SK-N-SH (cell line): ENCODE measurements around the gene NYAP1. TPM values are rescaled to one million over a fixed set of nuclear protein-coding genes. Genes with fewer than 3 reads are reported as not detected.

ENCODE experiments used
- CTCF ChIA-PET: fragments of 300-600, 350-600 bp; formaldehyde crosslinking; extraction: SDS; loops from one replicate; lab custom pipeline; 2021; lab: Yijun Ruan, JAX
- POLR2A ChIA-PET: fragments of 350-600 bp; sonication (Branson Sonifier 250); formaldehyde crosslinking; extraction: SDS; loops from one replicate; lab custom pipeline; 2020; ENCODE audit warnings: antibody characterized with exemption, inconsistent platforms; lab: Yijun Ruan, JAX
- DNase-seq: peaks from one replicate; pipeline ENCODE4 v3.0.0; 2012
- H2AFZ ChIP-seq: fragments of 200-600 bp; sonication (generic); 2 replicates; pipeline ENCODE4 v1.8.1; 2016; ENCODE audit warnings: antibody characterized with exemption, mild to moderate bottlenecking, low read depth
- H3F3A ChIP-seq: fragments of 200-600 bp; sonication (generic); replicated peaks from 2 replicates; pipeline ENCODE3; 2016; ENCODE audit warnings: antibody characterized with exemption, mild to moderate bottlenecking; ENCODE audit not compliant: insufficient read depth
- H3K27ac ChIP-seq, 2 experiments: fragments of 200-500 bp in 1 of 2; fragments of 200-600 bp in 1 of 2; sonication (Bioruptor generic) in 1 of 2; sonication (generic), shearing (Covaris generic) in 1 of 2; 2 replicates each; pipeline versions ENCODE4 v1.5.1 to v1.6.1; 2014 to 2016; ENCODE audit warnings: low read depth in 2 of 2, inconsistent platforms in 1 of 2, low read length in 1 of 2, mild to moderate bottlenecking in 1 of 2, mixed read lengths in 1 of 2
- H3K27me3 ChIP-seq: fragments of 200-600 bp; sonication (generic), shearing (Covaris generic); 2 replicates; pipeline ENCODE4 v1.6.1; 2016; ENCODE audit warnings: mixed run types; ENCODE audit not compliant: insufficient read depth
- H3K36me3 ChIP-seq, 2 experiments: fragments of 200-500 bp in 1 of 2; fragments of 200-600 bp in 1 of 2; sonication (Bioruptor generic) in 1 of 2; sonication (generic) in 1 of 2; replicated peaks in 1 of 2; 2 replicates each; pipeline versions ENCODE3 to v1.5.1; 2014 to 2016; ENCODE audit warnings: low read length in 1 of 2, mild to moderate bottlenecking in 1 of 2; ENCODE audit not compliant: insufficient read depth in 2 of 2, control insufficient read depth in 1 of 2
- H3K4me1 ChIP-seq, 2 experiments: fragments of 200-500 bp in 1 of 2; fragments of 200-600 bp in 1 of 2; sonication (Bioruptor generic) in 1 of 2; sonication (generic), shearing (Covaris generic) in 1 of 2; 2 replicates each; pipeline versions ENCODE4 v1.5.1 to v1.6.1; 2014 to 2016; ENCODE audit warnings: low read depth in 1 of 2, low read length in 1 of 2, mixed run types in 1 of 2; ENCODE audit not compliant: insufficient read depth in 2 of 2, control insufficient read depth in 1 of 2
- H3K4me2 ChIP-seq: fragments of 200-600 bp; sonication (generic), shearing (Covaris generic); 2 replicates; pipeline ENCODE4 v1.6.1; 2017; ENCODE audit warnings: mixed run types
- H3K4me3 ChIP-seq, 2 experiments: fragments of 200-500 bp in 1 of 2; fragments of 200-600 bp in 1 of 2; sonication (Bioruptor generic) in 1 of 2; sonication (generic), shearing (Covaris generic) in 1 of 2; 2 replicates each; pipeline versions ENCODE4 v1.5.1 to v1.8.1; 2014 to 2016; ENCODE audit warnings: low read depth in 2 of 2, inconsistent platforms in 1 of 2, low read length in 1 of 2, mild to moderate bottlenecking in 1 of 2, mixed read lengths in 1 of 2, moderate library complexity in 1 of 2
- H3K79me2 ChIP-seq: fragments of 200-600 bp; sonication (generic); 2 replicates; pipeline ENCODE4 v1.8.1; 2017; ENCODE audit warnings: mild to moderate bottlenecking; ENCODE audit not compliant: insufficient read depth
- H3K9ac ChIP-seq: fragments of 200-600 bp; sonication (generic); 2 replicates; pipeline ENCODE4 v1.6.1; 2017; ENCODE audit warnings: mixed run types
- H3K9me2 ChIP-seq: fragments of 200-600 bp; sonication (generic); 2 replicates; pipeline ENCODE4 v1.6.1; 2017; ENCODE audit warnings: mixed run types
- H3K9me3 ChIP-seq: fragments of 200-600 bp; sonication (generic); 2 replicates; pipeline ENCODE4 v1.6.1; 2017; ENCODE audit warnings: mixed run types, mild to moderate bottlenecking, moderate library complexity
- H4K20me1 ChIP-seq: fragments of 200-600 bp; sonication (generic); 2 replicates; pipeline ENCODE4 v1.6.1; 2017; ENCODE audit warnings: mild to moderate bottlenecking, mixed run types; ENCODE audit not compliant: insufficient read depth
- ELF1 ChIP-seq: IDR thresholded peaks from 2 replicates; pipeline ENCODE4 v1.4.0; 2012
- EP300 ChIP-seq, 2 experiments: IDR thresholded peaks; 2 replicates each; pipeline versions ENCODE4 v1.4.0 to v1.6.1; 2012; ENCODE audit warnings: borderline replicate concordance in 1 of 2, low read depth in 1 of 2, low read length in 1 of 2
- FOSL2 ChIP-seq: IDR thresholded peaks from 2 replicates; pipeline ENCODE4 v1.4.0; 2012; ENCODE audit warnings: low read depth, mild to moderate bottlenecking, moderate library complexity, borderline replicate concordance
- FOXM1 ChIP-seq: IDR thresholded peaks from 2 replicates; pipeline ENCODE4 v1.4.0; 2012; ENCODE audit warnings: low read depth, mild to moderate bottlenecking
- GABPA ChIP-seq: IDR thresholded peaks from 2 replicates; pipeline ENCODE4 v1.4.0; 2012; ENCODE audit warnings: low read depth, mild to moderate bottlenecking
- GATA2 ChIP-seq: sonication (generic); formaldehyde crosslinking; IDR thresholded peaks from 2 replicates; pipeline ENCODE4 v1.5.0; 2020; ENCODE audit warnings: mild to moderate bottlenecking, missing genetic modification reagents
- JUND ChIP-seq: IDR thresholded peaks from 2 replicates; pipeline ENCODE4 v1.4.0; 2012
- MEF2A ChIP-seq: IDR thresholded peaks from 2 replicates; pipeline ENCODE4 v1.4.0; 2012; ENCODE audit warnings: low read depth, borderline replicate concordance
- MXI1 ChIP-seq: IDR thresholded peaks from 2 replicates; pipeline ENCODE4 v1.6.1; 2012; ENCODE audit warnings: mild to moderate bottlenecking, low read depth, low read length, improper control_type of control experiment
- NFIC ChIP-seq: IDR thresholded peaks from 2 replicates; pipeline ENCODE4 v1.4.0; 2012; ENCODE audit warnings: borderline replicate concordance
- NRF1 ChIP-seq: IDR thresholded peaks from 2 replicates; pipeline ENCODE4 v1.6.1; 2012; ENCODE audit warnings: low read depth, mild to moderate bottlenecking, low read length
- RCOR1 ChIP-seq: fragments of 150-350 bp; IDR thresholded peaks from 2 replicates; pipeline ENCODE4 v1.6.1; 2017; ENCODE audit warnings: antibody characterized with exemption, low read length
- RXRA ChIP-seq: IDR thresholded peaks from 2 replicates; pipeline ENCODE4 v1.4.0; 2012; ENCODE audit warnings: low read depth, mild to moderate bottlenecking, borderline replicate concordance
- SIN3A ChIP-seq: IDR thresholded peaks from 2 replicates; pipeline ENCODE4 v1.6.1; 2012; ENCODE audit warnings: low read depth, mild to moderate bottlenecking, low read length, moderate library complexity, borderline replicate concordance
- SMC3 ChIP-seq: IDR thresholded peaks from 2 replicates; pipeline ENCODE4 v1.6.1; 2012; ENCODE audit warnings: low read depth, low read length, improper control_type of control experiment
- TCF12 ChIP-seq: IDR thresholded peaks from 2 replicates; pipeline ENCODE4 v1.4.0; 2012
- USF2 ChIP-seq: fragments of 150-350 bp; IDR thresholded peaks from 2 replicates; pipeline ENCODE4 v1.6.1; 2017; ENCODE audit warnings: antibody characterized with exemption, low read length, low read depth, borderline replicate concordance
- WGBS: methylation state at CpG from one replicate; pipeline ENCODE4 v1.1.6; 2017; ENCODE audit warnings: low lambda C conversion rate; 5-methylcytosine and 5-hydroxymethylcytosine counted together
- polyA plus RNA-seq, 3 experiments: library from polyadenylated mRNA; depleted of rRNA; stranded (reverse); fragments of >200 nt; gene quantifications; 2 replicates each; pipeline ENCODE4 v1.2.3, GENCODE V29; 2012
- TF ChIP-seq, protein P1 (sequence below): fragments of 200-600 bp; sonication (generic); IDR thresholded peaks from 2 replicates; pipeline ENCODE4 v1.6.1; 2017; ENCODE audit warnings: antibody characterized with exemption, mild to moderate bottlenecking, moderate library complexity
- TF ChIP-seq, protein P2 (sequence below): IDR thresholded peaks from 2 replicates; pipeline ENCODE4 v1.6.1; 2012; ENCODE audit warnings: mild to moderate bottlenecking, low read depth, low read length, moderate library complexity
- TF ChIP-seq, protein P3 (sequence below): IDR thresholded peaks from 2 replicates; pipeline ENCODE4 v1.4.0; 2012; ENCODE audit warnings: low read depth, borderline replicate concordance

Gene NYAP1
- polyA plus RNA-seq, 1 of the 3 experiments (the other 2 are of a cell fraction), result 6.0 TPM

- H3K79me2 ChIP-seq, result no peaks in the 10 kb centered on the region
- POLR2A ChIA-PET, result interaction anchor here (1.0 kb wide), 1 partner anchor 25 kb away, joined by 3 read pairs; no protein-coding TSS in a partner anchor
- H3K4me3 ChIP-seq, result no peak within 1 kb of the TSS
- TF ChIP-seq MEF2A (no peak), SMC3 (no peak), MXI1 (no peak), ELF1 (no peak), FOSL2 (no peak), RXRA (no peak), EP300 (IDR thresholded peaks at IDR 0.05; ENCODE audit: borderline replicate concordance in 1 of 2, low read depth in 1 of 2, low read length in 1 of 2) (no peak), SIN3A (no peak), FOXM1 (no peak), NRF1 (no peak), GATA2 (no peak), JUND (no peak), RCOR1 (no peak), GABPA (no peak), NFIC (no peak), TCF12 (no peak), USF2 (no peak)
- TF ChIP-seq, protein P1, sequence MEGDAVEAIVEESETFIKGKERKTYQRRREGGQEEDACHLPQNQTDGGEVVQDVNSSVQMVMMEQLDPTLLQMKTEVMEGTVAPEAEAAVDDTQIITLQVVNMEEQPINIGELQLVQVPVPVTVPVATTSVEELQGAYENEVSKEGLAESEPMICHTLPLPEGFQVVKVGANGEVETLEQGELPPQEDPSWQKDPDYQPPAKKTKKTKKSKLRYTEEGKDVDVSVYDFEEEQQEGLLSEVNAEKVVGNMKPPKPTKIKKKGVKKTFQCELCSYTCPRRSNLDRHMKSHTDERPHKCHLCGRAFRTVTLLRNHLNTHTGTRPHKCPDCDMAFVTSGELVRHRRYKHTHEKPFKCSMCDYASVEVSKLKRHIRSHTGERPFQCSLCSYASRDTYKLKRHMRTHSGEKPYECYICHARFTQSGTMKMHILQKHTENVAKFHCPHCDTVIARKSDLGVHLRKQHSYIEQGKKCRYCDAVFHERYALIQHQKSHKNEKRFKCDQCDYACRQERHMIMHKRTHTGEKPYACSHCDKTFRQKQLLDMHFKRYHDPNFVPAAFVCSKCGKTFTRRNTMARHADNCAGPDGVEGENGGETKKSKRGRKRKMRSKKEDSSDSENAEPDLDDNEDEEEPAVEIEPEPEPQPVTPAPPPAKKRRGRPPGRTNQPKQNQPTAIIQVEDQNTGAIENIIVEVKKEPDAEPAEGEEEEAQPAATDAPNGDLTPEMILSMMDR, result no peak
- TF ChIP-seq, protein P2, sequence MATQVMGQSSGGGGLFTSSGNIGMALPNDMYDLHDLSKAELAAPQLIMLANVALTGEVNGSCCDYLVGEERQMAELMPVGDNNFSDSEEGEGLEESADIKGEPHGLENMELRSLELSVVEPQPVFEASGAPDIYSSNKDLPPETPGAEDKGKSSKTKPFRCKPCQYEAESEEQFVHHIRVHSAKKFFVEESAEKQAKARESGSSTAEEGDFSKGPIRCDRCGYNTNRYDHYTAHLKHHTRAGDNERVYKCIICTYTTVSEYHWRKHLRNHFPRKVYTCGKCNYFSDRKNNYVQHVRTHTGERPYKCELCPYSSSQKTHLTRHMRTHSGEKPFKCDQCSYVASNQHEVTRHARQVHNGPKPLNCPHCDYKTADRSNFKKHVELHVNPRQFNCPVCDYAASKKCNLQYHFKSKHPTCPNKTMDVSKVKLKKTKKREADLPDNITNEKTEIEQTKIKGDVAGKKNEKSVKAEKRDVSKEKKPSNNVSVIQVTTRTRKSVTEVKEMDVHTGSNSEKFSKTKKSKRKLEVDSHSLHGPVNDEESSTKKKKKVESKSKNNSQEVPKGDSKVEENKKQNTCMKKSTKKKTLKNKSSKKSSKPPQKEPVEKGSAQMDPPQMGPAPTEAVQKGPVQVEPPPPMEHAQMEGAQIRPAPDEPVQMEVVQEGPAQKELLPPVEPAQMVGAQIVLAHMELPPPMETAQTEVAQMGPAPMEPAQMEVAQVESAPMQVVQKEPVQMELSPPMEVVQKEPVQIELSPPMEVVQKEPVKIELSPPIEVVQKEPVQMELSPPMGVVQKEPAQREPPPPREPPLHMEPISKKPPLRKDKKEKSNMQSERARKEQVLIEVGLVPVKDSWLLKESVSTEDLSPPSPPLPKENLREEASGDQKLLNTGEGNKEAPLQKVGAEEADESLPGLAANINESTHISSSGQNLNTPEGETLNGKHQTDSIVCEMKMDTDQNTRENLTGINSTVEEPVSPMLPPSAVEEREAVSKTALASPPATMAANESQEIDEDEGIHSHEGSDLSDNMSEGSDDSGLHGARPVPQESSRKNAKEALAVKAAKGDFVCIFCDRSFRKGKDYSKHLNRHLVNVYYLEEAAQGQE, result no peak
- TF ChIP-seq, protein P3, sequence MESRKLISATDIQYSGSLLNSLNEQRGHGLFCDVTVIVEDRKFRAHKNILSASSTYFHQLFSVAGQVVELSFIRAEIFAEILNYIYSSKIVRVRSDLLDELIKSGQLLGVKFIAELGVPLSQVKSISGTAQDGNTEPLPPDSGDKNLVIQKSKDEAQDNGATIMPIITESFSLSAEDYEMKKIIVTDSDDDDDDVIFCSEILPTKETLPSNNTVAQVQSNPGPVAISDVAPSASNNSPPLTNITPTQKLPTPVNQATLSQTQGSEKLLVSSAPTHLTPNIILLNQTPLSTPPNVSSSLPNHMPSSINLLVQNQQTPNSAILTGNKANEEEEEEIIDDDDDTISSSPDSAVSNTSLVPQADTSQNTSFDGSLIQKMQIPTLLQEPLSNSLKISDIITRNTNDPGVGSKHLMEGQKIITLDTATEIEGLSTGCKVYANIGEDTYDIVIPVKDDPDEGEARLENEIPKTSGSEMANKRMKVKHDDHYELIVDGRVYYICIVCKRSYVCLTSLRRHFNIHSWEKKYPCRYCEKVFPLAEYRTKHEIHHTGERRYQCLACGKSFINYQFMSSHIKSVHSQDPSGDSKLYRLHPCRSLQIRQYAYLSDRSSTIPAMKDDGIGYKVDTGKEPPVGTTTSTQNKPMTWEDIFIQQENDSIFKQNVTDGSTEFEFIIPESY, result no peak
- H3K9ac ChIP-seq, result no peak within 1 kb of the TSS
- no peak within 1 kb of the TSS; the same call in 1 of the 2 replicates for H2AFZ ChIP-seq
- 73% methylated on average over 7 of the region's 7 CpGs for WGBS
- H3K9me3 ChIP-seq, result no peaks in the 10 kb centered on the region
- CTCF ChIA-PET, result interaction anchor here (0.8 to 11.9 kb wide), 12 partner anchors 9 to 262 kb away, joined by 3 to 398 read pairs (median 18); partner anchors contain the start of genes NYAP1, PCOLCE and TSC22D4
- no peaks in the 10 kb centered on the region for H3K36me3 ChIP-seq
- H3K27ac ChIP-seq, result no peak within 1 kb of the TSS
- no peak within 1 kb of the TSS for H3K4me2 ChIP-seq
- no peaks in the 10 kb centered on the region for H3K27me3 ChIP-seq
- peaks cover 3 to 15% of the 10 kb centered on the region in 2 experiments; a peak in 2 of 4 replicates for H3K4me1 ChIP-seq
- peaks cover 12% of the 10 kb centered on the region for H3F3A ChIP-seq
- no peaks in the 10 kb centered on the region for H3K9me2 ChIP-seq
- DNase-seq, result no peak
- H4K20me1 ChIP-seq, result no peaks in the 10 kb centered on the region
These were observed 19.5 kb upstream of the NYAP1 start, which contains the start of gene SPACDR for GRCh38 chr7:100464210-100464660. Gene SPACDR (minus strand): TSS chr7:100464260. CDS start chr7:100464025, 235 bp downstream.
